GM12878 (cell line): ENCODE data around the gene SSBP2. TPM values are rescaled to one million over a fixed set of nuclear protein-coding genes. Genes with fewer than 3 reads are reported as not detected.

Experiments
- ATAC-seq: fragments of 200-7000 bp; cut with Tn5 transposase; 3 replicates; pipeline ENCODE4 v1.9.1; 2020; ENCODE audit warnings: mild to moderate bottlenecking, moderate library complexity
- BruUV-seq: library from RNA; stranded (reverse); fragments of 400-500 nt; replicated peaks from 2 replicates; lab custom pipeline; 2021; lab: Mats Ljungman, UMichigan
- CTCF ChIA-PET: fragments of 300-600 bp; sonication (Branson Sonifier 250); formaldehyde crosslinking; extraction: SDS; loops from one replicate; lab custom pipeline; 2021; ENCODE audit warnings: inconsistent platforms; lab: Yijun Ruan, JAX
- POLR2A ChIA-PET: fragments of 350-600 bp; formaldehyde crosslinking; extraction: SDS; loops from one replicate; lab custom pipeline; 2021; ENCODE audit warnings: inconsistent platforms; lab: Charles Lee
- RAD21 ChIA-PET: fragments of 300-600 bp; sonication (Branson Sonifier 250); formaldehyde crosslinking; loops from one replicate; lab custom pipeline; 2023; ENCODE audit warnings: antibody characterized with exemption; ENCODE audit not compliant: unreplicated experiment; lab: Charles Lee
- SMC1A ChIA-PET: fragments of 300-600 bp; sonication (Branson Sonifier 250); formaldehyde crosslinking; loops from one replicate; lab custom pipeline; 2023; ENCODE audit not compliant: unreplicated experiment, uncharacterized antibody; lab: Charles Lee
- DNase-seq: peaks from one replicate; pipeline ENCODE4 v3.0.0-alpha.2; 2011; ENCODE audit warnings: low read depth, low spot score
- FAIRE-seq: peaks from 3 replicates; lab custom pipeline; 2011; peaks lifted over from hg19 to GRCh38; lab: Jason Lieb, UNC
- H2AFZ ChIP-seq: 2 replicates; pipeline ENCODE4 v1.6.0; 2011; ENCODE audit warnings: low read depth, low read length, control low read depth; ENCODE audit not compliant: control insufficient read depth
- H3K27ac ChIP-seq: 2 replicates; pipeline ENCODE4 v1.5.1; 2011; ENCODE audit warnings: control low read depth; ENCODE audit not compliant: control insufficient read depth, insufficient read depth
- H3K27me3 ChIP-seq, 2 experiments: replicated peaks in 1 of 2; 2 replicates each; pipeline versions ENCODE4 v1.6.0 to v1.6.1; 2011; ENCODE audit warnings: low read length in 1 of 2; ENCODE audit not compliant: control insufficient read depth in 2 of 2, insufficient read depth in 2 of 2
- H3K36me3 ChIP-seq, 2 experiments: 2 replicates each; pipeline ENCODE4 v1.5.1; 2011; ENCODE audit warnings: low read length in 1 of 2; ENCODE audit not compliant: control insufficient read depth in 2 of 2, insufficient read depth in 2 of 2
- H3K4me1 ChIP-seq: 2 replicates; pipeline ENCODE4 v1.6.1; 2011; ENCODE audit warnings: mild to moderate bottlenecking, low read length, moderate library complexity, mixed read lengths; ENCODE audit not compliant: control insufficient read depth, insufficient read depth
- H3K4me2 ChIP-seq: 2 replicates; pipeline ENCODE4 v1.6.0; 2011; ENCODE audit warnings: control low read depth; ENCODE audit not compliant: control insufficient read depth, insufficient read depth
- H3K4me3 ChIP-seq: fragments of 200-600 bp; sonication (generic); 2 replicates; pipeline ENCODE4 v1.5.1; 2016
- H3K79me2 ChIP-seq: 2 replicates; pipeline ENCODE4 v1.6.0; 2011; ENCODE audit warnings: low read length; ENCODE audit not compliant: control insufficient read depth, insufficient read depth
- H3K9ac ChIP-seq: 2 replicates; pipeline ENCODE4 v1.8.0; 2011; ENCODE audit warnings: low read length, control low read depth, mixed read lengths; ENCODE audit not compliant: control insufficient read depth, insufficient read depth
- H3K9me3 ChIP-seq: replicated peaks from 3 replicates; pipeline ENCODE4 v1.5.1; 2011; ENCODE audit warnings: mild to moderate bottlenecking, low read length; ENCODE audit not compliant: control insufficient read depth, insufficient read depth
- H4K20me1 ChIP-seq: 2 replicates; pipeline ENCODE4 v1.6.0; 2011; ENCODE audit not compliant: control insufficient read depth, insufficient read depth
- BCL11A ChIP-seq: IDR thresholded peaks from 2 replicates; pipeline ENCODE4 v1.6.1; 2011; ENCODE audit warnings: low read depth, low read length
- MEF2B ChIP-seq: fragments of 450-650 bp; IDR thresholded peaks from 2 replicates; pipeline ENCODE4 v1.6.1; 2018; ENCODE audit warnings: mild to moderate bottlenecking, moderate library complexity; ENCODE audit not compliant: partially characterized antibody, poor library complexity, severe bottlenecking
- MXI1 ChIP-seq: fragments of 150-350 bp; IDR thresholded peaks from 2 replicates; pipeline ENCODE4 v1.6.1; 2011; ENCODE audit warnings: low read depth, mild to moderate bottlenecking, inconsistent platforms, low read length, improper control_type of control experiment
- NR2F1 ChIP-seq: fragments of 450-650 bp; conservative IDR thresholded peaks from 2 replicates; pipeline ENCODE4 v1.6.1; 2017; ENCODE audit warnings: mild to moderate bottlenecking
- SIN3A ChIP-seq: IDR thresholded peaks from 2 replicates; pipeline ENCODE4 v1.6.1; 2012; ENCODE audit warnings: low read depth, low read length, improper control_type of control experiment
- TBL1XR1 ChIP-seq: IDR thresholded peaks from 2 replicates; pipeline ENCODE4 v1.6.1; 2012; ENCODE audit warnings: low read depth, low read length, improper control_type of control experiment
- WGBS: methylation state at CpG from one replicate; pipeline ENCODE4 v1.1.6; 2016; ENCODE audit warnings: low lambda C conversion rate; ENCODE audit not compliant: insufficient replicate concordance, insufficient coverage; ENCODE audit errors: missing lambda C conversion rate; 5-methylcytosine and 5-hydroxymethylcytosine counted together
- in situ Hi-C: fragments of 300-500 bp; cut with MboI; formaldehyde crosslinking; loops from 9 replicates; pipeline ENCODE4 v1.14.3; 2018; ENCODE audit warnings: mixed read lengths
- intact Hi-C: fragments of 100-400 bp; cut with micrococcal nuclease; formaldehyde crosslinking; loops from one replicate; pipeline ENCODE4 v1.14.2; 2022; ENCODE audit not compliant: unreplicated experiment
- polyA plus RNA-seq, 11 experiments: library from polyadenylated mRNA; depleted of rRNA in 4 of 11; unstranded in 6 of 11; stranded (reverse) in 5 of 11; fragments of >200 nt; fragmentation: Nextera tagmentation in 4 of 11; fragmentation: Illumina TruSeq in 1 of 11; extraction: Ambion mirVana in 4 of 11; extraction: Trizol in 1 of 11; gene quantifications; 1 replicate in 1 of 11; 2 replicates in 10 of 11; pipeline versions ENCODE4 v1.2.1 to v1.2.3, GENCODE V29; 2011 to 2016; ENCODE audit warnings: inconsistent platforms in 2 of 11, missing spikeins in 2 of 11, low read depth in 1 of 11
- total RNA-seq, 4 experiments: library from RNA; depleted of rRNA in 3 of 4; stranded (reverse); fragments of >200 nt in 3 of 4; fragmentation: Illumina TruSeq in 1 of 4; extraction: Trizol in 1 of 4; gene quantifications; 2 replicates each; pipeline versions ENCODE4 v1.2.1 to v1.2.3, GENCODE V29; 2013 to 2021
- TF ChIP-seq, protein P1 (sequence below): IDR thresholded peaks from 2 replicates; pipeline ENCODE4 v1.6.1; 2012; ENCODE audit warnings: mild to moderate bottlenecking, low read depth, low read length
- TF ChIP-seq, protein P2 (sequence below): IDR thresholded peaks from 2 replicates; pipeline ENCODE4 v1.6.1; 2012; ENCODE audit warnings: improper control_type of control experiment, low read depth, low read length; ENCODE audit not compliant: insufficient replicate concordance
- TF ChIP-seq, protein P3 (sequence below): fragments of 450-650 bp; formaldehyde crosslinking; IDR thresholded peaks from 2 replicates; pipeline ENCODE4 v1.5.0; 2022; ENCODE audit warnings: mild to moderate bottlenecking, missing genetic modification characterization

SSBP2 gene
- total and polyA plus RNA-seq, 10 of the 15 experiments (the other 5 are each of a cell fraction or from before 2014, with no cell fraction given), result 52.2 to 132 (median 110) TPM

DNA sequence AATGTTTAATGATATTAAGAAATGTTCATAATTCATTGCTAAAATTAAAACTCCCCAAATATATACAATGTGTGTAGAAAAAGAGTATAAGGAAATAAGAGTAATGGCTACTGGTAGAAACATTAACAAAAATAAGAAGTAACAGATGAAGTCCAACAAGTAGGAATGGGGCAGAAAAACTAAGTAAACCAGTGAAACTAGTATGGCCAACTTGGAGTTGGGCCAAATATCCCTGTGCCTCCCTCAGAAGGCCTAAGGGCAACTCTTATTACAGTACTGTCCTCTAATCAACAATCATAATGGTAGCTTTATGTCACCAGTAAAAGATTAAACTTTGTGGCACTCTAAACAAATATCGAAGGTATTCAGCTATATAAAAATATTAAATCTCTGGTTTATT is 93.5 kb downstream of the SSBP2 start:
- peaks cover 2% of the 10 kb centered on the region; the same call in 2 of the 3 replicates for H3K9me3 ChIP-seq
- ChIA-PET RAD21 (interaction anchor here (1.3 kb wide), 1 partner anchor 9 kb away, joined by 4 read pairs; no protein-coding TSS in a partner anchor), CTCF (interaction anchor here (1.0 kb wide), 1 partner anchor 12 kb away, joined by 3 read pairs; no protein-coding TSS in a partner anchor), SMC1A (interaction anchor here (1.5 kb wide), 2 partner anchors 12 to 19 kb away, joined by 3 read pairs; no protein-coding TSS in a partner anchor), POLR2A (no interaction called here)
- intact Hi-C loops (no loop called here), in situ Hi-C loops (no loop called here)
- H3K36me3 ChIP-seq, result no peaks in the 10 kb centered on the region; a peak in 2 of 4 replicates
- no peak for TF ChIP-seq MXI1
- TF ChIP-seq, protein P1, sequence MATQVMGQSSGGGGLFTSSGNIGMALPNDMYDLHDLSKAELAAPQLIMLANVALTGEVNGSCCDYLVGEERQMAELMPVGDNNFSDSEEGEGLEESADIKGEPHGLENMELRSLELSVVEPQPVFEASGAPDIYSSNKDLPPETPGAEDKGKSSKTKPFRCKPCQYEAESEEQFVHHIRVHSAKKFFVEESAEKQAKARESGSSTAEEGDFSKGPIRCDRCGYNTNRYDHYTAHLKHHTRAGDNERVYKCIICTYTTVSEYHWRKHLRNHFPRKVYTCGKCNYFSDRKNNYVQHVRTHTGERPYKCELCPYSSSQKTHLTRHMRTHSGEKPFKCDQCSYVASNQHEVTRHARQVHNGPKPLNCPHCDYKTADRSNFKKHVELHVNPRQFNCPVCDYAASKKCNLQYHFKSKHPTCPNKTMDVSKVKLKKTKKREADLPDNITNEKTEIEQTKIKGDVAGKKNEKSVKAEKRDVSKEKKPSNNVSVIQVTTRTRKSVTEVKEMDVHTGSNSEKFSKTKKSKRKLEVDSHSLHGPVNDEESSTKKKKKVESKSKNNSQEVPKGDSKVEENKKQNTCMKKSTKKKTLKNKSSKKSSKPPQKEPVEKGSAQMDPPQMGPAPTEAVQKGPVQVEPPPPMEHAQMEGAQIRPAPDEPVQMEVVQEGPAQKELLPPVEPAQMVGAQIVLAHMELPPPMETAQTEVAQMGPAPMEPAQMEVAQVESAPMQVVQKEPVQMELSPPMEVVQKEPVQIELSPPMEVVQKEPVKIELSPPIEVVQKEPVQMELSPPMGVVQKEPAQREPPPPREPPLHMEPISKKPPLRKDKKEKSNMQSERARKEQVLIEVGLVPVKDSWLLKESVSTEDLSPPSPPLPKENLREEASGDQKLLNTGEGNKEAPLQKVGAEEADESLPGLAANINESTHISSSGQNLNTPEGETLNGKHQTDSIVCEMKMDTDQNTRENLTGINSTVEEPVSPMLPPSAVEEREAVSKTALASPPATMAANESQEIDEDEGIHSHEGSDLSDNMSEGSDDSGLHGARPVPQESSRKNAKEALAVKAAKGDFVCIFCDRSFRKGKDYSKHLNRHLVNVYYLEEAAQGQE, result no peak
- no peak for TF ChIP-seq MEF2B
- no peak for TF ChIP-seq NR2F1
- TF ChIP-seq, protein P2, sequence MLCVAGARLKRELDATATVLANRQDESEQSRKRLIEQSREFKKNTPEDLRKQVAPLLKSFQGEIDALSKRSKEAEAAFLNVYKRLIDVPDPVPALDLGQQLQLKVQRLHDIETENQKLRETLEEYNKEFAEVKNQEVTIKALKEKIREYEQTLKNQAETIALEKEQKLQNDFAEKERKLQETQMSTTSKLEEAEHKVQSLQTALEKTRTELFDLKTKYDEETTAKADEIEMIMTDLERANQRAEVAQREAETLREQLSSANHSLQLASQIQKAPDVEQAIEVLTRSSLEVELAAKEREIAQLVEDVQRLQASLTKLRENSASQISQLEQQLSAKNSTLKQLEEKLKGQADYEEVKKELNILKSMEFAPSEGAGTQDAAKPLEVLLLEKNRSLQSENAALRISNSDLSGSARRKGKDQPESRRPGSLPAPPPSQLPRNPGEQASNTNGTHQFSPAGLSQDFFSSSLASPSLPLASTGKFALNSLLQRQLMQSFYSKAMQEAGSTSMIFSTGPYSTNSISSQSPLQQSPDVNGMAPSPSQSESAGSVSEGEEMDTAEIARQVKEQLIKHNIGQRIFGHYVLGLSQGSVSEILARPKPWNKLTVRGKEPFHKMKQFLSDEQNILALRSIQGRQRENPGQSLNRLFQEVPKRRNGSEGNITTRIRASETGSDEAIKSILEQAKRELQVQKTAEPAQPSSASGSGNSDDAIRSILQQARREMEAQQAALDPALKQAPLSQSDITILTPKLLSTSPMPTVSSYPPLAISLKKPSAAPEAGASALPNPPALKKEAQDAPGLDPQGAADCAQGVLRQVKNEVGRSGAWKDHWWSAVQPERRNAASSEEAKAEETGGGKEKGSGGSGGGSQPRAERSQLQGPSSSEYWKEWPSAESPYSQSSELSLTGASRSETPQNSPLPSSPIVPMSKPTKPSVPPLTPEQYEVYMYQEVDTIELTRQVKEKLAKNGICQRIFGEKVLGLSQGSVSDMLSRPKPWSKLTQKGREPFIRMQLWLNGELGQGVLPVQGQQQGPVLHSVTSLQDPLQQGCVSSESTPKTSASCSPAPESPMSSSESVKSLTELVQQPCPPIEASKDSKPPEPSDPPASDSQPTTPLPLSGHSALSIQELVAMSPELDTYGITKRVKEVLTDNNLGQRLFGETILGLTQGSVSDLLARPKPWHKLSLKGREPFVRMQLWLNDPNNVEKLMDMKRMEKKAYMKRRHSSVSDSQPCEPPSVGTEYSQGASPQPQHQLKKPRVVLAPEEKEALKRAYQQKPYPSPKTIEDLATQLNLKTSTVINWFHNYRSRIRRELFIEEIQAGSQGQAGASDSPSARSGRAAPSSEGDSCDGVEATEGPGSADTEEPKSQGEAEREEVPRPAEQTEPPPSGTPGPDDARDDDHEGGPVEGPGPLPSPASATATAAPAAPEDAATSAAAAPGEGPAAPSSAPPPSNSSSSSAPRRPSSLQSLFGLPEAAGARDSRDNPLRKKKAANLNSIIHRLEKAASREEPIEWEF, result no peak
- no peak for TF ChIP-seq TBL1XR1
- no peak for TF ChIP-seq SIN3A
- TF ChIP-seq, protein P3, sequence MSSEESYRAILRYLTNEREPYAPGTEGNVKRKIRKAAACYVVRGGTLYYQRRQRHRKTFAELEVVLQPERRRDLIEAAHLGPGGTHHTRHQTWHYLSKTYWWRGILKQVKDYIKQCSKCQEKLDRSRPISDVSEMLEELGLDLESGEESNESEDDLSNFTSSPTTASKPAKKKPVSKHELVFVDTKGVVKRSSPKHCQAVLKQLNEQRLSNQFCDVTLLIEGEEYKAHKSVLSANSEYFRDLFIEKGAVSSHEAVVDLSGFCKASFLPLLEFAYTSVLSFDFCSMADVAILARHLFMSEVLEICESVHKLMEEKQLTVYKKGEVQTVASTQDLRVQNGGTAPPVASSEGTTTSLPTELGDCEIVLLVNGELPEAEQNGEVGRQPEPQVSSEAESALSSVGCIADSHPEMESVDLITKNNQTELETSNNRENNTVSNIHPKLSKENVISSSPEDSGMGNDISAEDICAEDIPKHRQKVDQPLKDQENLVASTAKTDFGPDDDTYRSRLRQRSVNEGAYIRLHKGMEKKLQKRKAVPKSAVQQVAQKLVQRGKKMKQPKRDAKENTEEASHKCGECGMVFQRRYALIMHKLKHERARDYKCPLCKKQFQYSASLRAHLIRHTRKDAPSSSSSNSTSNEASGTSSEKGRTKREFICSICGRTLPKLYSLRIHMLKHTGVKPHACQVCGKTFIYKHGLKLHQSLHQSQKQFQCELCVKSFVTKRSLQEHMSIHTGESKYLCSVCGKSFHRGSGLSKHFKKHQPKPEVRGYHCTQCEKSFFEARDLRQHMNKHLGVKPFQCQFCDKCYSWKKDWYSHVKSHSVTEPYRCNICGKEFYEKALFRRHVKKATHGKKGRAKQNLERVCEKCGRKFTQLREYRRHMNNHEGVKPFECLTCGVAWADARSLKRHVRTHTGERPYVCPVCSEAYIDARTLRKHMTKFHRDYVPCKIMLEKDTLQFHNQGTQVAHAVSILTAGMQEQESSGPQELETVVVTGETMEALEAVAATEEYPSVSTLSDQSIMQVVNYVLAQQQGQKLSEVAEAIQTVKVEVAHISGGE (CRISPR knock-in tag), result no peak
- TF ChIP-seq BCL11A, result no peak
- no TSS peak for BruUV-seq
- peaks cover 14% of the 10 kb centered on the region for H3K79me2 ChIP-seq
- no peak overlapping the region for H3K4me2 ChIP-seq
- H3K4me1 ChIP-seq, result no peaks in the 10 kb centered on the region
- no peak overlapping the region for H3K4me3 ChIP-seq
- ATAC-seq (no peak), DNase-seq (no peak), FAIRE-seq (no peak)
- no peak overlapping the region for H3K27ac ChIP-seq
- H3K9ac ChIP-seq, result no peak overlapping the region
- no peaks in the 10 kb centered on the region for H3K27me3 ChIP-seq
- no peaks in the 10 kb centered on the region for H4K20me1 ChIP-seq
- no peak overlapping the region for H2AFZ ChIP-seq
- 100% methylated on average over 1 of the region's 1 CpG for WGBS
